GM10248 (cell line): ENCODE data around the gene NPPC.

Source experiments
- CTCF ChIA-PET: fragments of 300-600 bp; sonication (Branson Sonifier 250); formaldehyde crosslinking; extraction: SDS; loops from one replicate; lab custom pipeline; 2021; ENCODE audit warnings: antibody characterized with exemption; lab: Yijun Ruan, JAX
- POLR2A ChIA-PET: fragments of 350-650 bp; sonication (Branson Sonifier 250); formaldehyde crosslinking; extraction: SDS; loops from one replicate; lab custom pipeline; 2020; ENCODE audit warnings: antibody characterized with exemption; lab: Yijun Ruan, JAX
- DNase-seq: peaks from one replicate; pipeline ENCODE4 v3.0.0; 2012; ENCODE audit errors: extremely low spot score
- TF ChIP-seq, protein P1 (sequence below): IDR thresholded peaks from 2 replicates; pipeline ENCODE4 v1.5.1; 2012; ENCODE audit warnings: mild to moderate bottlenecking, low read depth; ENCODE audit errors: extremely low read depth, missing control alignments, control extremely low read depth

NPPC gene

GRCh38 chr2:231937057-231937456 lies 10.9 kb upstream of the NPPC start:
- TF ChIP-seq, protein P1, sequence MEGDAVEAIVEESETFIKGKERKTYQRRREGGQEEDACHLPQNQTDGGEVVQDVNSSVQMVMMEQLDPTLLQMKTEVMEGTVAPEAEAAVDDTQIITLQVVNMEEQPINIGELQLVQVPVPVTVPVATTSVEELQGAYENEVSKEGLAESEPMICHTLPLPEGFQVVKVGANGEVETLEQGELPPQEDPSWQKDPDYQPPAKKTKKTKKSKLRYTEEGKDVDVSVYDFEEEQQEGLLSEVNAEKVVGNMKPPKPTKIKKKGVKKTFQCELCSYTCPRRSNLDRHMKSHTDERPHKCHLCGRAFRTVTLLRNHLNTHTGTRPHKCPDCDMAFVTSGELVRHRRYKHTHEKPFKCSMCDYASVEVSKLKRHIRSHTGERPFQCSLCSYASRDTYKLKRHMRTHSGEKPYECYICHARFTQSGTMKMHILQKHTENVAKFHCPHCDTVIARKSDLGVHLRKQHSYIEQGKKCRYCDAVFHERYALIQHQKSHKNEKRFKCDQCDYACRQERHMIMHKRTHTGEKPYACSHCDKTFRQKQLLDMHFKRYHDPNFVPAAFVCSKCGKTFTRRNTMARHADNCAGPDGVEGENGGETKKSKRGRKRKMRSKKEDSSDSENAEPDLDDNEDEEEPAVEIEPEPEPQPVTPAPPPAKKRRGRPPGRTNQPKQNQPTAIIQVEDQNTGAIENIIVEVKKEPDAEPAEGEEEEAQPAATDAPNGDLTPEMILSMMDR, result no peak
- CTCF ChIA-PET, result no interaction called here
- POLR2A ChIA-PET, result no interaction called here
- DNase-seq, result no peak

DNA sequence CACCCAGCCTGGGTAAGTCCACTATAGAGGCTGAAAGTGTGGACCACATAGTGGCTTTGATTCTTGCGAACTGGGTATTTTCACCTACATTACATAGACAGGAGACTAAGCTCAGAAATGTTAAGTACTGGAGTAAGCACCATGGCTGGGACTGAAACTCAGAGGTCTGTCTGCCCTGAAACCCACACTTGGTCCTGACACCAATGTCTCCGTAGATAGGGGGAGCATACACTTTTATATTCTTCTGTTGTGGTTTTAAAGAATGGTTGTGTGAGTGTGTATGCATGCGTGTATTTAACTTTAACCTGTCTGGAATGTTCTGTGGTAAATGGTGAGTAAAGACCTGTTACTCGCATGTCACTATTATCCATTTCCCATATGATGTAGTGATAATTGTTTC lies 10.3 kb upstream of the NPPC start:
- TF ChIP-seq, protein P1, result no peak
- DNase-seq, result no peak
- ChIA-PET POLR2A (no interaction called here), CTCF (no interaction called here)

DNA sequence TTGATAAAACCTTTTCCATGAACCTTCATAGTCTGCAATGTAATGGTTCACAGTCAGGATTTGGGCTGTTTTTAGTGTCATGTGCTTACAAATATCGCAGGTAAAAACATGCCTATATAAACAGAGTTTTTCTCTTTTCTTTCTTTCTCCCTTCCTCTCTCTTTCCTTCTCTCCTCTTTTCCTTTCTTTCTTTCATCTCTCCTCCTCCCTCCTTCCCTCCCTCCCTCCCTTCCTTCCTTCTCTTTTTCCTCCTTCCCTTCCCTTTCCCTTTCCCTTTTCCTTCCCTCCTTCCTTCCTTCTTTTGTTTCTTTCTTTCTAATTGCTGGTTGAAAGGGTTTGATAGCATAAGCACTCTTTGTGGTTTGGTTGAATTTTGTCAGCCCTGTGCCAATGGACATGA lies 9.6 kb upstream of the NPPC start:
- DNase-seq, result no peak
- TF ChIP-seq, protein P1, result no peak
- ChIA-PET POLR2A (no interaction called here), CTCF (interaction anchor here (0.9 to 1.5 kb wide), 2 partner anchors 10 to 357 kb away, joined by 5 to 8 read pairs; partner anchors contain the start of gene NPPC)

GRCh38 chr2:231935207-231935524 lies 9.0 kb upstream of the NPPC start:
- TF ChIP-seq, protein P1, result no peak
- DNase-seq, result no peak
- POLR2A ChIA-PET, result no interaction called here
- CTCF ChIA-PET, result interaction anchor here (0.8 to 1.5 kb wide), 5 partner anchors 9 to 390 kb away, joined by 3 to 8 read pairs (median 3); partner anchors contain the start of gene NPPC

GRCh38 chr2:231934441-231935206 lies 8.4 kb upstream of the NPPC start:
- no peak for DNase-seq

GRCh38 chr2:231933916-231934401 lies 7.8 kb upstream of the NPPC start:
- ChIA-PET CTCF (interaction anchor here (0.7 to 1.5 kb wide), 3 partner anchors 8 to 373 kb away, joined by 3 to 8 read pairs (median 3); partner anchors contain the start of gene NPPC), POLR2A (no interaction called here)
- TF ChIP-seq, protein P1, result no peak
- DNase-seq, result no peak

More at GRCh38 chr2:231934441-231935206, 8.4 kb upstream of the NPPC start:
- ChIA-PET CTCF (interaction anchor here (0.7 to 1.5 kb wide), 7 partner anchors 9 to 391 kb away, joined by 3 to 8 read pairs (median 3); partner anchors contain the start of gene NPPC), POLR2A (no interaction called here)
- TF ChIP-seq, protein P1, result peak; percentile 2
